Muscle of back (tissue), 13 donors: ENCODE data around the gene IQCF6. TPM values are rescaled to one million over a fixed set of nuclear protein-coding genes. Genes with fewer than 3 reads are reported as not detected.
"Not testable (repeated sequence)": the region's sequence is repeated elsewhere in the genome, so short reads cannot be mapped to it uniquely, and the experiment has no call there.

Source experiments
- DNase-seq, 3 donors: peaks; one replicate each; pipeline versions ENCODE4 v3.0.0 to v3.0.0-alpha.2; 2013
- long read RNA-seq, 9 donors: transcript quantifications; one replicate each; lab custom pipeline, GENCODE V29; 2026
- polyA plus RNA-seq, 10 donors: library from polyadenylated mRNA; unstranded; fragments of 120-200 nt; gene quantifications; one replicate each; pipeline ENCODE4 v1.2.1, GENCODE V29; 2013; ENCODE audit not compliant: insufficient read length in 10 of 10

Gene IQCF6
- not detected for polyA plus RNA-seq
- long read RNA-seq, donor 1: 0 reads
- long read RNA-seq, donor 2: 0 reads
- long read RNA-seq, donor 3: 0 reads
- long read RNA-seq, donor 4: 0 reads
- long read RNA-seq, donor 5: 0 reads
- long read RNA-seq, donor 6: 0 reads
- long read RNA-seq, donor 7: 0 reads
- long read RNA-seq, donor 8: 0 reads
- long read RNA-seq, donor 9: 0 reads

DNA sequence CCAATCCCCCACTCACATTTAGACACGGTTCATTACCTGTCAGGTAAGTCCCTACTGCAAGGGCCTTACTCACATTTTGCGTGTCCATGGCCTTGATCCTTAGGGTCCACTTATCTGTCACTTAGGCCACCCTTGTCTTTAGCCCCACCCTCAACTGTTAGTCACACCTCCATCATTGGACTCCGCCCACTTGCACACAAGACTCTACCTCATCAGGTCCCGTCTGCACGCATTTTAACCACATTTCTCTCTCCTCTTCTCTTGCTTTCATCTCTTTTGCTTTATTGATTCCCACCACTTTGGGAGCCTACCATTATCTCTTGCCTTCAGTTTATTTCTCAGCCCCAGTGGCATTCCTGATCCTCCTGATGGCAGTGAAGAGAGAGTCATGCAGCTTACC, at the start of gene IQCF6:
TSS of gene IQCF6 (minus strand) at position 101 of the 400 bp plus-strand sequence. CDS start at position 88, 13 bp downstream.
- DNase-seq: no peak

DNA sequence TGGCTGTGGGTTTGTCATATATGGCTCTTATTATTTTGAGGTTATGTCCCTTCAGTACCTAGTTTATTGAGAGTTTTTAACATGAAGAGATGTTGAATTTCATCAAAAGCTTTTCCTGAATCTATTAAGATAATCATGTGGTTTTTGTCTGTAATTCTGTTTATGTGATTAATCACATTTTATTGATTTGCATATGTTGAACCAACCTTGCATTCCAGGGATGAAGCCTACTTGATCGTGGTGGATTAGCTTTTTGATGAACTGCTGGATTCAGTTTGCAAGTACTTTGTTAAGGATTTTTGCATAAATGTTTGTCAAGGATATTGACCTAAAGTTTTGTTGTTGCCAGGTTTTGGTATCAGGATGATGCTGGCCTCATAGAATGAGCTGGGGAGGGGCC, 49.3 kb upstream of the IQCF6 start:
- DNase-seq: no peak

- no peak for DNase-seq
These were observed 40.8 kb upstream of the IQCF6 start for GRCh38 chr3:51819709-51820406.

DNA sequence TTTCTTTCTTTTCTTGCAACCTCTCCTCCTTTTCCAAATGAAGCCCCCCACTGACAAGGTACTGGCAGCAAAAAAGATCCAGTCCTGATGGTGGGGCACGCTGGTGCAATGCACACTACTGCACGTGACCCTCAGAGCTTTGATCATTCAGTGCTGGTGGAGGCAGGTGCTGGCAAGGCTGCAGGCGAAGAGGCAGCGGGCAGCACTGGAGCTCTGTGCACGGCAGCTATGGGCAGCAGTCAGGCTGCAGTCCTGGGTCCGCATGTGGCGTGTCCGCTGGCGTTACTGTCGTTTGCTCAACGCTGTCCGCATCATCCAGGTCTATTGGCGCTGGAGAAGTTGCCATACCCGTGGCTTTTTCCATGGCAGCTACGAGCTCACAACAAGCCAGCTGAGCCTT, 40.1 kb upstream of the IQCF6 start:
- no peak for DNase-seq

GRCh38 chr3:51817375-51817774, 38.3 kb upstream of the IQCF6 start:
- DNase-seq: no peak

GRCh38 chr3:51816723-51817122, 37.7 kb upstream of the IQCF6 start:
- no peak for DNase-seq

GRCh38 chr3:51815614-51816013, 36.6 kb upstream of the IQCF6 start:
- no peak for DNase-seq

DNA sequence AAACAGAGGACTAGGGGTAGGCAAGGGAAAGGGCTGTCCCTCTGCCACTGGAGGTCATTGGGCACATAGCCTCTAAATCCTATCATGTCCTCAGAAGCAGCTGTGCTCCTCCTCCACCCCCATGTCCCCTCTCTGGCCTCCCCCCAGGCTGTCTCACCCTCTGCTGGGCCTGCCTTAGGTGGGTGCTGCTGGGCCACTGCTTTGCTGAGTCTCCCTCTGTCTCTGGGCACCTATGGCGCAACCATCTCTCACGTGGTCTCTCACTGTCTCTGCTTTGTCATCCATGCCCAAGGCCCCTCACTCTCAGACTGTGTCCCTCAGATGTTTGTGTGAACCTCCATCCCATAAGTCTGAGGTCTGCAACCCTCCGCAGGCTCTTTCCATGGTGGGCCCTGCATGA, 35.0 kb upstream of the IQCF6 start:
- no peak for DNase-seq

GRCh38 chr3:51813539-51813938, 34.5 kb upstream of the IQCF6 start:
- DNase-seq: peak; percentile 17 to 41 (median 22)

- no peak for DNase-seq
These were observed 29.9 kb upstream of the IQCF6 start for GRCh38 chr3:51808934-51809333.

DNA sequence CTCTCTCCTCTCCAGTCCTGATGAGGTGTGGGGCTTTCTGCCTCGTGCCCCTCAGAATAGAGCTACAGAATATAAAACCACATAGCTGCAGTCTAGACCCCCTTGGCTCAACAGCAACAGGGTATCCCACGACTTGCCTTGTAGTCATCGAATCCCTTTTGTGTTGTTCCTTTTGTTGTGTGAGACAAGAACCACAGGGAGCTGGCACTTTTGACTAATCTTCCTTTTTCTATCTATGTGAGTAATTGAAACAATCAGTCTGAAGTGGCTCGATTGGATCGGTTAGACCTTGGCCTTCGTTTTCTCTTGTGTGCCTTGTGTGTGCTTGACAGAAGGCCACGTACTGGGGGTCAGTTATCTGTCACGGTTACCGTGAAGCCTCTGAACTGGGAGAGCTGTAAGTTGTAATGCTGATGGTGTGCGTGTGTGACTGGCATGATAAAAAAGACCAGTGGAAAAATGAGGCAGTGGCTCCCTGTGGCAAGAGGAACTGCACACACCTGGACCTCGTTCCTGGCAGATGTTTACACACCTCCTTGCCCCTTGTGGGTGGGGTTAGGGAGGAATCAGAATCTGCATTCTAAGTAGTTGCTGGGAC, 23.2 kb upstream of the IQCF6 start:
- no peak for DNase-seq

DNA sequence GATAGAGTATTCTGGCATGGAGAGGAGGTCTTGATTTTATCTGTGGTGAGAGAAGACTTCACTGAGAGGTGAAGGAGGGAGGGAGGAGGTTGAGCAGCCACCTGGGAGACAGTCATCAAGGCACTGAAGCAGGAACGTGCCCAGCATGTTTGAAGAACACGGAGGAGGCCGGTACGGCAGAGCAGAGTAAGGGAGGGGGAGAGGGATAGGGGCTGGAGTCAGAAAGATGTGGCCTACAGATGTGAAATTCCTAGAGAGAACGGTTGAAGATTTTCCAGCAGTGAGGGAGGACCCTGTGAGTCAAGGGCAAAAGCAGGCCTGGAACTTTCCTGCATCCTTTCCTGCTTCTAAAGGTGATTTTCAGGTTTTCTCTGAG, 21.7 kb upstream of the IQCF6 start:
- no peak for DNase-seq

GRCh38 chr3:51799879-51800749, 21.1 kb upstream of the IQCF6 start:
- peak; percentile 63 to 82 (median 66) for DNase-seq

DNA sequence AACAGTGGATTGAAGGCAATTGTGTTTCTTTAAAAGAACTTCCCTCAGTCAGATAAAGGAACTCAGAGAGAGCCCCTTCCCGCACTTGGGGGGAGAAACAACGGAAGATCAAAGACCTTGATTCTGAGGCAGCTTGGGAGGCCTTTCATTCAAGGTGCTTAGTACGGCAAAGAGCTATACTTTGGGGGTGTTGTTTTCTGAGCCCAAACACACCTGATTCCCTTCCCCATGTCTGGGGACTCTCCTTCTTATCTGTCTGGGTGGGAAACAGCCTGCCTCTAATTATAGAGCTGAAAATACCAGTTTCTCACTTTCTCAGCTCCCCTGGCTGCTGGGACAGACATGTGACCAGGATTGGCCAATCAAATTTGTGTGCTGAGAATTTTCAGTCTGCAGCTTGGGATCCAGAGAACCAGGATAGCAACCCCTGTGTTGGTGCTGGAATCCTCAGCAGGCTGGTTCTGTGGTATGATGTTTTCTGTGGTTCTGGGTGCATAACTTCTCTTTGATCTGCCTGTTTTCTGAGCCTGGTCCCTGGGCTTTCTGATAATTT, 19.4 kb upstream of the IQCF6 start:
- DNase-seq: no peak

GRCh38 chr3:51796854-51797253, 17.8 kb upstream of the IQCF6 start:
- DNase-seq: no peak

- DNase-seq: no peak
These were observed 15.2 kb upstream of the IQCF6 start for GRCh38 chr3:51794206-51794605.

DNA sequence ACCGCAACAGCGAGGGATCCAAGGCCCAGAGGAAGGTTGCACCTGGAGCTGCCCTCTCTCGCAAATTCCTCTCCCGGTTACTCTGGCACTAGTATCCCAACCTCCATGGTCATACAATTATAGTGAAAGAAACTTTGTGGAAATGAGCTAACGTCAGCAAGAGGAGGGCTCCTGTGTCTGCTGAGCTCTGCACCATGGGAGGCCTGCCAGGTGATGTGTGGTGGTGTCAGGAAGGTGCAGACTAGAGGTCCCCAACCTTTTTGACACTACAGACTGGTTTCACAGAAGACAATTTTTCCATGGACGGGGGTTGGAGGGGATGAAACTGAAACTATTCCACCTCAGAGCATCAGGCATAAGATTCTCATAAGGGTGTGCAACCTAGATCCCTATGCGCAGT, 13.2 kb upstream of the IQCF6 start:
- no peak for DNase-seq

DNA sequence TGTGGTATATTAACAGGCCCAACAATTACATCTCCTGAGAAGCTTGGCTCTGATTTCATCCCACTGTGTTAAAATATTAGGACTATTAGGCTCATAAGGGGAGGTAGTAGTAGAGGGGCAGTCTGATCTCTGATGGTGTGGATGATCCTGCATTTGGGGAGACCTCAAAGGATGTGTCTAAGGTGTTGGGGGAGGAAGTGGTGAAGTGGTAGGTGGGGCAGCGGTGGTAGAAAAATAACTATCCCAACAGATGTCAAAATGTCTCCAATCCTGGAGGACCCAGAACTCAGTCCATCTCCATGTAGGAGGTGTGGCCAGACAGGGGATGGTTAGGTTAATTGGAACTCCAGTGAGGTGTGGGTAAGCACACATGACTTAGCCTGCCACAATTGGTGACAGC, 10.4 kb upstream of the IQCF6 start:
- DNase-seq: no peak

GRCh38 chr3:51787576-51787975, 8.5 kb upstream of the IQCF6 start:
- not testable (repeated sequence) for DNase-seq

GRCh38 chr3:51786267-51786666, 7.2 kb upstream of the IQCF6 start:
- no peak for DNase-seq

- no peak for DNase-seq
These were observed 483 bp downstream of the IQCF6 start for GRCh38 chr3:51778554-51778953.

DNA sequence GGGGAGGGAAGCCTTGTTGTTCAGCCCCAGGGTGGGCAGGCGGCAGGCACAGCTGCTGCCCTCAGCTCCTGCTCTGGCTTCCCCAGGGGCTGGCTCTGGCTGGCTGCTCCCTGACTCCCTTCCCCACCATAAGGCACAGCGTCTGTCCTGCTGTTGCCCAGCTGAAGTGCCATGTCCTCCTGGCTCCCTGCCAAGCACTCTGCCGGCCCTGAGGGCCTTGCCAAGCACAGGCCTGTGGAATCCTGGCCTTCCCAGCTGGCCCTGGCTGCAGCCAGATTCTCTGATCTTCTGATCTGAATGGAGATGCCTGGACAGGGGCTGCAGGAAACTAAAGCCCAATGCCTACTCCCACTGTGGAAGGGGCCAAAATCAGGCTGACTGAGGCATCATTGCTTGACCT, 1.1 kb downstream of the IQCF6 start:
- peak; percentile 30 to 54 (median 35) for DNase-seq
